HUES48 (cell line): ENCODE measurements around the gene OTULIN.

Source experiments
- H3K27ac ChIP-seq: one replicate; pipeline ENCODE4 v1.7.0; 2013; ENCODE audit warnings: low read depth, low read length, inconsistent platforms
- H3K27me3 ChIP-seq: 2 replicates; pipeline ENCODE4 v1.6.1; 2013; ENCODE audit warnings: mild to moderate bottlenecking, low read length; ENCODE audit not compliant: control insufficient read depth, insufficient read depth
- H3K36me3 ChIP-seq: 2 replicates; pipeline ENCODE4 v1.6.1; 2013; ENCODE audit warnings: low read length; ENCODE audit not compliant: control insufficient read depth, insufficient read depth
- H3K4me1 ChIP-seq: 2 replicates; pipeline ENCODE4 v1.6.1; 2013; ENCODE audit warnings: mild to moderate bottlenecking, low read length; ENCODE audit not compliant: control insufficient read depth, insufficient read depth
- H3K4me3 ChIP-seq: 2 replicates; pipeline ENCODE4 v1.5.1; 2013; ENCODE audit warnings: mild to moderate bottlenecking, low read depth, low read length
- H3K9ac ChIP-seq: 2 replicates; pipeline ENCODE4 v1.6.1; 2013; ENCODE audit warnings: mild to moderate bottlenecking, low read depth, low read length, moderate library complexity
- H3K9me3 ChIP-seq: 2 replicates; pipeline ENCODE4 v1.6.1; 2013; ENCODE audit warnings: low read length; ENCODE audit not compliant: control insufficient read depth, insufficient read depth

The OTULIN gene

GRCh38 chr5:14668181-14668591 lies 3.7 kb downstream of the OTULIN start:
- Histone ChIP-seq H3K9ac (no peak overlapping the region), H3K4me3 (no peak overlapping the region), H3K27me3 (peaks cover 17% of the 10 kb centered on the region), H3K4me1 (peaks cover 37% of the 10 kb centered on the region), H3K36me3 (peaks cover 5% of the 10 kb centered on the region; the same call in 1 of the 2 replicates), H3K27ac (no peak overlapping the region), H3K9me3 (no peaks in the 10 kb centered on the region)

DNA sequence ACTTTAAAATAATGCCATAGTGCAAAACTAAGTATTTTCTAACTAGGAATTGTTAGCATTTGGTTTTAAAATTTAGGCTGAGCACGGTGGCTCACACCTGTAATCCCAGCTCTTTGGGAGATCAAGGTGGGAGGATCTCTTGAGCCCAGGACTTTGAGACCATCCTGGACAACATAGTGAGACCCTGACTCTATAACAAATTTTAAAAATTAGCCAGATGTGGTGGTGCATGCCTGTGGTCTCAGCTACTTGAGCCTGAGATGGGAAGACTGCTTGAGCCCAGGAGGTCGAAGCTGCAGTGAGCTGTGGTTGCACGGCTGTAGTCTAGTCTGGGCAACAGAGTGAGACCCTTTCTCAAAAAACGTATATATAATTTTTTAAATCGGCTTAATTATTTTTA lies 4.9 kb downstream of the OTULIN start:
- H3K9me3 ChIP-seq, result no peaks in the 10 kb centered on the region
- H3K4me3 ChIP-seq, result no peak overlapping the region
- peaks cover 12% of the 10 kb centered on the region; the same call in 1 of the 2 replicates for H3K27me3 ChIP-seq
- peaks cover 5% of the 10 kb centered on the region; the same call in 1 of the 2 replicates for H3K36me3 ChIP-seq
- H3K4me1 ChIP-seq, result peaks cover 44% of the 10 kb centered on the region
- H3K27ac ChIP-seq, result no peak overlapping the region
- no peak overlapping the region for H3K9ac ChIP-seq

GRCh38 chr5:14669975-14670374 lies 5.5 kb downstream of the OTULIN start:
- Histone ChIP-seq H3K27ac (no peak overlapping the region), H3K36me3 (peaks cover 5% of the 10 kb centered on the region; the same call in 1 of the 2 replicates), H3K27me3 (peaks cover 12% of the 10 kb centered on the region; the same call in 1 of the 2 replicates), H3K4me3 (no peak overlapping the region), H3K4me1 (peaks cover 50% of the 10 kb centered on the region), H3K9me3 (no peaks in the 10 kb centered on the region), H3K9ac (no peak overlapping the region)

- Histone ChIP-seq H3K9me3 (no peaks in the 10 kb centered on the region), H3K9ac (no peak overlapping the region), H3K27me3 (no peaks in the 10 kb centered on the region), H3K36me3 (peaks cover 5% of the 10 kb centered on the region; the same call in 1 of the 2 replicates), H3K4me1 (peaks cover 52% of the 10 kb centered on the region), H3K27ac (no peak overlapping the region), H3K4me3 (no peak overlapping the region)
Measured at GRCh38 chr5:14671414-14671813, 6.9 kb downstream of the OTULIN start.

DNA sequence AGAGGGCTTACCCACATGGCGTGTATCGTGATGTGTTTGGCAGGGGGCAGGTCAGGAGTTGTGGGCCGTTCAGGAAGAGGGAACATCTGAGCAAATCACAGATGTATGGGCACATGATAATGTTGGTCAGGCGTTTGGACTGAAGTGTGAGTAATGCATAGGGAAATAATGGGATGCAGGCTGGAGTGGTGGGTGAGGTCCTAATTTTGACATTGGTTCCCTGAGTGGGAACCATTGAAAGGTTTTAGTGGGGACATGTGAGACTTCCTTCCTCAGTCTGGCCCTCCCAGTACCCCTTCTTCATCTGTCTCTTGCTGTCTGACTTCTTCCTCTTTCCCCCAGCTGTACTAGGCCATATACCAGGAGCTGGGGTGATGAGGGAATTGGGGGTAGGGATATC lies 7.6 kb downstream of the OTULIN start:
- Histone ChIP-seq H3K4me1 (peaks cover 52% of the 10 kb centered on the region), H3K4me3 (no peak overlapping the region), H3K27ac (no peak overlapping the region), H3K27me3 (no peaks in the 10 kb centered on the region), H3K9ac (no peak overlapping the region), H3K9me3 (no peaks in the 10 kb centered on the region), H3K36me3 (peaks cover 5% of the 10 kb centered on the region; the same call in 1 of the 2 replicates)

DNA sequence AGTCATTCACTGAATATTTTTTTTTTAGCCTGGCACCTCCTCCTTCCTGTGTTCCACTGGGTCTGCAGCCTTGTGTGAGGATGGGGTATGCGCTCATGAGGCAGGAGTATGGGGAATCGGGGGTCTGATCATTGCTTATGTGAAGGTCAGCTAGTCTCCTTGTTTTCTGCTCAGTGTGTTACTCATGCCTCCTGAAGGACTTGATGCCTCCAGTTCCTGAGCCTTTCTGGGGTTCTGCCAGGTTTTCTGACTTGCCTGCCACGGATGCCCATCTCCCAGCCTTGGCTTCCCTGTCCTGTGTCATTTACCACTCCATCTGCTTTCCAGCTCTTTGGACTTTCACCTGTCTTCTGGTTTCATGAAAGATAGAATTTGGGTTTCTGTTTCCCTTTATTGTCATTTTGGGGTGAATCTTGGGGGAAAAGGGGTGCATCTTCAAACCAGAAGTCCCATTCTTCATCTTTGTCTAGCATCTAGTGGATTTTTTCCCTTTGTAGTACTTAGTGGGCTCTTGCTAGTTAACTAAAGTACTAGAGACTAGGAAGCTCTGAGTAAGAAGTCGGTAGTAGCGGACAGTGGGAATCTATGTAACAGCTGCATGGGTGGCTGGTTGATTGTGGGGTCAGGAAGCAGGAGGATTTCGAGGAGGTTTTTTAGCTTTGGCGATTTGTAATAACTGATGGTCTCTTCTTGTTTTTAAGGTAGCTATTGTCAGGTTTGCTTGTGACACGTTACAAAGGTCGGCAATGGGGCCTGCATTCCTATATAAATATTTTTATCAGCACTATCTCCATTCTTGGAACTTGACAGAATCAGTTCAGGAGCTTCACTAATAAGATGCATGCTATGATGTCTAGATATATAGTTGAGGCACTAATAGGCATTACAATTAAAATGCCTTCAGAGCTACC lies 8.2 kb downstream of the OTULIN start:
- Histone ChIP-seq H3K9me3 (no peaks in the 10 kb centered on the region), H3K27me3 (no peaks in the 10 kb centered on the region), H3K27ac (no peak overlapping the region), H3K36me3 (peaks cover 5% of the 10 kb centered on the region; the same call in 1 of the 2 replicates), H3K9ac (no peak overlapping the region), H3K4me3 (no peak overlapping the region), H3K4me1 (peaks cover 52% of the 10 kb centered on the region)

- no peak overlapping the region for H3K27ac ChIP-seq
- H3K27me3 ChIP-seq, result no peaks in the 10 kb centered on the region
- no peaks in the 10 kb centered on the region for H3K9me3 ChIP-seq
- H3K36me3 ChIP-seq, result peaks cover 2% of the 10 kb centered on the region; the same call in 1 of the 2 replicates
- no peak overlapping the region for H3K9ac ChIP-seq
- peaks cover 52% of the 10 kb centered on the region for H3K4me1 ChIP-seq
- no peak overlapping the region for H3K4me3 ChIP-seq
Measured at GRCh38 chr5:14673443-14673842, 8.9 kb downstream of the OTULIN start.

GRCh38 chr5:14674983-14675854 lies 10.7 kb downstream of the OTULIN start:
- H3K4me1 ChIP-seq, result peaks cover 52% of the 10 kb centered on the region
- H3K4me3 ChIP-seq, result no peak overlapping the region
- no peaks in the 10 kb centered on the region for H3K27me3 ChIP-seq
- peaks cover 15% of the 10 kb centered on the region for H3K36me3 ChIP-seq
- no peak overlapping the region for H3K9ac ChIP-seq
- no peak overlapping the region for H3K27ac ChIP-seq
- no peaks in the 10 kb centered on the region for H3K9me3 ChIP-seq

DNA sequence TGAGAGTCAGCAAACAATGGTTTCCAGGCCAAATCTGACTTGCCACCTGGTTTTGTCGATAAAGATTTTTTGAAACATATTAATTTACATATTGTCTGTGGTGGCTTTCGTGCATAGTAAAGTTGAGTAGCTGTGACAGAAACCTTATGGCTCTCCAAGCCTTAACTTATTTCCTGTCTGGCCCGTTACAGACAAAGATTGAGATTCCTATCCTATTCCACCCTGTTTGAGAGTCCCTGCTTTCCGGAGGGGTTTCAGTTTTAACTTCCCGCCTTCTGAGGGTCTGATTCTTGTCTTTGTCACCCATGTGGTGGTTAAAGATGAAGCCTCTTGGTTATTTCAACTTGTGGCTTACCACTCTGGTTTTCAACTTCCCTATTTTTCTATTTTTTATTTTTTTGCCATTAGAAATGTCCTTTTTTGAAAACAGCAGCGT lies 11.4 kb downstream of the OTULIN start:
- Histone ChIP-seq H3K9me3 (no peaks in the 10 kb centered on the region), H3K9ac (no peak overlapping the region), H3K27ac (no peak overlapping the region), H3K27me3 (no peaks in the 10 kb centered on the region), H3K36me3 (peaks cover 18% of the 10 kb centered on the region), H3K4me1 (peaks cover 49% of the 10 kb centered on the region), H3K4me3 (no peak overlapping the region)

GRCh38 chr5:14676320-14676719 lies 11.8 kb downstream of the OTULIN start:
- no peak overlapping the region for H3K27ac ChIP-seq
- H3K9me3 ChIP-seq, result no peaks in the 10 kb centered on the region
- H3K4me3 ChIP-seq, result no peak overlapping the region
- peaks cover 45% of the 10 kb centered on the region for H3K4me1 ChIP-seq
- no peaks in the 10 kb centered on the region for H3K27me3 ChIP-seq
- peaks cover 21% of the 10 kb centered on the region for H3K36me3 ChIP-seq
- H3K9ac ChIP-seq, result no peak overlapping the region
